NCI-H2107 (cell line): ENCODE measurements around the gene METTL1.

Experiments
- DNase-seq: peaks from one replicate; lab custom pipeline; 2025; lab: John Stamatoyannopoulos, UW

The METTL1 gene

GRCh38 chr12:57767876-57768275 is 4.0 kb downstream of the METTL1 start:
- no peak for DNase-seq

- no peak for DNase-seq
Observed at GRCh38 chr12:57767305-57767698, 4.6 kb downstream of the METTL1 start.

GRCh38 chr12:57766464-57767304 is 5.2 kb downstream of the METTL1 start, which contains the start of gene CYP27B1:
Gene CYP27B1 (minus strand): TSS chr12:57767078. CDS start chr12:57767041, 37 bp downstream.
- no peak for DNase-seq

GRCh38 chr12:57765698-57766463 is 6.0 kb downstream of the METTL1 start:
- DNase-seq: no peak

GRCh38 chr12:57765003-57765697 is 6.8 kb downstream of the METTL1 start:
- DNase-seq: no peak

- no peak for DNase-seq
Observed at GRCh38 chr12:57764662-57765002, 7.3 kb downstream of the METTL1 start.

GRCh38 chr12:57763881-57764661 is 7.8 kb downstream of the METTL1 start:
- no peak for DNase-seq

GRCh38 chr12:57762463-57762862 is 9.4 kb downstream of the METTL1 start:
- no peak for DNase-seq

GRCh38 chr12:57761391-57761998 is 10.4 kb downstream of the METTL1 start:
- DNase-seq: no peak

- DNase-seq: no peak
Observed at GRCh38 chr12:57760347-57760982, 11.4 kb downstream of the METTL1 start.

GRCh38 chr12:57759360-57759980 is 12.4 kb downstream of the METTL1 start:
- DNase-seq: no peak

GRCh38 chr12:57758552-57759359 is 13.1 kb downstream of the METTL1 start:
- no peak for DNase-seq

- DNase-seq: no peak
Observed at GRCh38 chr12:57757771-57758170, 14.1 kb downstream of the METTL1 start.

- no peak for DNase-seq
Observed at GRCh38 chr12:57756406-57757341, 15.2 kb downstream of the METTL1 start.

GRCh38 chr12:57755454-57756372 is 16.2 kb downstream of the METTL1 start:
- DNase-seq: no peak

GRCh38 chr12:57755194-57755453 is 16.8 kb downstream of the METTL1 start:
- no peak for DNase-seq

- peak; percentile 57 for DNase-seq
Observed at GRCh38 chr12:57754411-57755193, 17.3 kb downstream of the METTL1 start, which contains the start of gene MARCHF9. Gene MARCHF9 (plus strand): TSS chr12:57755103. CDS start chr12:57755529, 426 bp downstream.
